Nephron progenitor cell (in vitro differentiated cells): ENCODE results near the gene DUOX2.
A peak's percentile ranks its signal among the peaks of the same experiment; 100 is the strongest.

ENCODE experiments used
- DNase-seq: peaks from one replicate; pipeline ENCODE4 v3.0.0; 2021
- H3K27ac Mint-ChIP-seq: 2 replicates; pipeline ENCODE4 v1.8.0; 2021; ENCODE audit warnings: mild to moderate bottlenecking, moderate library complexity, mixed read lengths
- H3K27me3 Mint-ChIP-seq: 2 replicates; pipeline ENCODE4 v1.8.0; 2021; ENCODE audit warnings: mild to moderate bottlenecking, low read depth, mixed read lengths; ENCODE audit not compliant: poor library complexity
- H3K36me3 Mint-ChIP-seq: 2 replicates; pipeline ENCODE4 v1.8.0; 2021; ENCODE audit warnings: low read depth, mixed read lengths
- H3K4me1 Mint-ChIP-seq: 2 replicates; pipeline ENCODE4 v1.8.0; 2021; ENCODE audit warnings: mixed read lengths
- H3K4me3 Mint-ChIP-seq: 2 replicates; pipeline ENCODE4 v1.8.0; 2021; ENCODE audit warnings: mild to moderate bottlenecking, moderate library complexity, mixed read lengths
- H3K9me3 Mint-ChIP-seq: 2 replicates; pipeline ENCODE4 v1.8.0; 2021; ENCODE audit warnings: mild to moderate bottlenecking, moderate library complexity, mixed read lengths
- TF ChIP-seq, protein P1 (sequence below): fragments of 200-600 bp; sonication (generic); IDR thresholded peaks from 2 replicates; pipeline ENCODE4 v1.5.0; 2021; ENCODE audit warnings: antibody characterized with exemption

DUOX2 gene

DNA sequence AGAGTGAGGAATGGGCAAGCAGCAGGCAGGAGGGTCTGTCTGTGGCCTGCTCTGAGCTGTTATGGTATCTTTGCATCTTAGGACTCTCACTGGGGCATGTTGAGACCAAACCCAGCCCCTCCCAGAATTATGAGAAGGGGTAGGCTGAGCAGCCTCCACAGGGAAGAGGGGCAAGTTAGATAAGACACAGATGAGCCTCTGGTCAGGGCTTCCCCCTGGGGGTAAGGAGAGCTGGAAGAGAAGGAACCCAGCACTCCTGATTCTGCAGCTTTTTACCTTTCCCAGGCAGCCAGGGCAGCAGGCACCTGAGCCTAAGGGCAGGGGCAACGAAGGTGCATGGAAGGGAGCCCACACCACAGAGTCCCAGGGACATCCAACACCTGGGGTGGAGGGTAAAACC is 35.1 kb upstream of the DUOX2 start:
- Mint-ChIP-seq H3K27me3 (peaks cover 32% of the 10 kb centered on the region), H3K36me3 (peaks cover 8% of the 10 kb centered on the region)

DNA sequence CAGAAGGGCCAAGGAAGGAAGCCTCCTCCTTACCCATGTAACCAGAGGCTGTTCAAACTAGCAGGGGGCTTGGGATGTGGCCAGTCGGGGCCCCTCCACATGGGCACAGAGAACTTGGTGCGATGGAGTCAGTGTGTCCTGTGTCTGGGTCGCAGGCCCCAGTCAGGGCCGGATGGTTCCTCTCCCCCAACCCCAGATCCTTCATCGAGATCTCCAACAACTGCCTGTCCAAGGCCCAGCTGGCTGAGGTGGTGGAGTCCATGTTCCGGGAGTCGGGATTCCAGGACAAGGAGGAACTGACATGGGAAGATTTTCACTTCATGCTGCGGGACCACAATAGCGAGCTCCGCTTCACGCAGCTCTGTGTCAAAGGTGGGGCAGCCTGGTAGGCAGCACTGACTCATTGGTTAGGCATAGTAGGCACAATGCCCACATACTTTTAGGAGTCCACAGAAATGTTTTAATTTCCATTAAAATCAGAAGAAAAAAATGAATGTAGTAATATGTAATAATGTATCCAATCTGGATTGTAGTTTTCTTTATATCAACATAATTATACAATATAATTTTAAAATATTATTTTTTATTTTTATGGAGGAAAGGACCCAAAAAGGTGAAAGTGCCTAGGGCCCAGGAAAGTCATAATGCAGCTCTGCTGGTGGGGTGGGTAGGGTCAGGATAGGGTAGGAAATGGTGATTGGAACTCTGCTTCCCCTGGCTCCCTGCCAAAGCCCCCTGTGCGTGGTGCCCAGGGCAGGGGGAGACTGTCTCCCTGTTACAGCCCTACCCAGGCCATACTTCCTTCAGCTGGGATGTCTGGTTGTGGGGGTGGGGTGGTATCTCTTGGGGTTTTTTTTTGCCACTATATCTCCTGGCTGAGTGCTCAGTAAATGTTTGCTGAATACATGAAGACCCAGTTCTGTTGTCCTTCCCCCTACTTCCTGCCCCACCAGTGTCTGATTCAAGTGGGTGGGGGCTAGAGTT is 34.4 kb upstream of the DUOX2 start:
- Mint-ChIP-seq H3K27ac (peak overlapping the region; percentile 79), H3K36me3 (peaks cover 8% of the 10 kb centered on the region)

More for the DNA sequence above, 35.1 kb upstream of the DUOX2 start:
- TF ChIP-seq, protein P1, sequence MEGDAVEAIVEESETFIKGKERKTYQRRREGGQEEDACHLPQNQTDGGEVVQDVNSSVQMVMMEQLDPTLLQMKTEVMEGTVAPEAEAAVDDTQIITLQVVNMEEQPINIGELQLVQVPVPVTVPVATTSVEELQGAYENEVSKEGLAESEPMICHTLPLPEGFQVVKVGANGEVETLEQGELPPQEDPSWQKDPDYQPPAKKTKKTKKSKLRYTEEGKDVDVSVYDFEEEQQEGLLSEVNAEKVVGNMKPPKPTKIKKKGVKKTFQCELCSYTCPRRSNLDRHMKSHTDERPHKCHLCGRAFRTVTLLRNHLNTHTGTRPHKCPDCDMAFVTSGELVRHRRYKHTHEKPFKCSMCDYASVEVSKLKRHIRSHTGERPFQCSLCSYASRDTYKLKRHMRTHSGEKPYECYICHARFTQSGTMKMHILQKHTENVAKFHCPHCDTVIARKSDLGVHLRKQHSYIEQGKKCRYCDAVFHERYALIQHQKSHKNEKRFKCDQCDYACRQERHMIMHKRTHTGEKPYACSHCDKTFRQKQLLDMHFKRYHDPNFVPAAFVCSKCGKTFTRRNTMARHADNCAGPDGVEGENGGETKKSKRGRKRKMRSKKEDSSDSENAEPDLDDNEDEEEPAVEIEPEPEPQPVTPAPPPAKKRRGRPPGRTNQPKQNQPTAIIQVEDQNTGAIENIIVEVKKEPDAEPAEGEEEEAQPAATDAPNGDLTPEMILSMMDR: no peak
- no peaks in the 10 kb centered on the region for H3K9me3 Mint-ChIP-seq
- DNase-seq: no peak
- H3K27ac Mint-ChIP-seq: no peak overlapping the region
- H3K4me1 Mint-ChIP-seq: peaks cover 9% of the 10 kb centered on the region
- H3K4me3 Mint-ChIP-seq: no peak overlapping the region

DNA sequence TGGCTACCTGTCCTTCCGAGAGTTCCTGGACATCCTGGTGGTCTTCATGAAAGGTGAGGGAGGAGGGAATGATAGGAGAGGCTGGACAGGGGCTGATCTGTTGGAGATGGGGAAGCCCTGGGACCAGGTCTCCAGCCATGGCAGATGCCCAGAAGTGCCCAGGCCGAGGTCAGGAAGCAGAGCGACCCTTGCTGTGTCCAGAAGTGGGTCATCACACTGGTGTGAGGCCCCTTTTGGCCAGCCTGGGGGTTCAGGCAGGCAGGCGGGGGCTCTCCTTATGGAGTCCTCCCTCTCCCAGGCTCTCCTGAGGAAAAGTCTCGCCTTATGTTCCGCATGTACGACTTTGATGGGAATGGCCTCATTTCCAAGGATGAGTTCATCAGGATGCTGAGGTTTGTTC is 33.6 kb upstream of the DUOX2 start:
- H3K27me3 Mint-ChIP-seq: peaks cover 33% of the 10 kb centered on the region
- H3K4me3 Mint-ChIP-seq: no peak overlapping the region
- peaks cover 7% of the 10 kb centered on the region for H3K36me3 Mint-ChIP-seq
- no peak for DNase-seq
- TF ChIP-seq, protein P1: no peak
- peak overlapping the region; percentile 79 for H3K27ac Mint-ChIP-seq
- peaks cover 9% of the 10 kb centered on the region for H3K4me1 Mint-ChIP-seq
- H3K9me3 Mint-ChIP-seq: no peaks in the 10 kb centered on the region

More for the DNA sequence above, 34.4 kb upstream of the DUOX2 start:
- Mint-ChIP-seq H3K9me3 (no peaks in the 10 kb centered on the region), H3K4me3 (no peak overlapping the region), H3K27me3 (peaks cover 32% of the 10 kb centered on the region), H3K4me1 (peaks cover 9% of the 10 kb centered on the region)
- no peak for DNase-seq
- TF ChIP-seq, protein P1: no peak

DNA sequence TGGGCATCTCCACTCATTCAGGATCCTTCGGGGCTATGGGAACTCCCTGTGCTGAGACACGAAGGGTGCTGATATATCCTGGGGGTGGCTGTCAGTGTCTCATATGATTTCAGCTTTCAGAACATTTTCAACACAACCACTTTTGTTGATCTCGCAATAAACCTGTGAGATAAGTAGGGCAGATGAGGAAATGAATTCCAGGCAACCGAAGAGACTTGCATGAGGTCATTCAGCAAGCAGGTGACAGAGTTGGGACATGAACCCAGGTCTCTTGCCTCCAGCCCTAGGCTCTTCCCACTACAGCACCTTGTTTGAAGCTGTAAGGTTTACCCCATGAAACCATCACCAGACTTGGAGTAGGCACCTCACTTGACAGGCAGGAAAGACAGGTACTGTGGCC is 32.4 kb upstream of the DUOX2 start:
- Mint-ChIP-seq H3K27me3 (peaks cover 41% of the 10 kb centered on the region), H3K27ac (no peak overlapping the region), H3K4me3 (no peak overlapping the region), H3K36me3 (no peaks in the 10 kb centered on the region), H3K4me1 (no peaks in the 10 kb centered on the region), H3K9me3 (no peaks in the 10 kb centered on the region)
- TF ChIP-seq, protein P1: no peak
- no peak for DNase-seq

DNA sequence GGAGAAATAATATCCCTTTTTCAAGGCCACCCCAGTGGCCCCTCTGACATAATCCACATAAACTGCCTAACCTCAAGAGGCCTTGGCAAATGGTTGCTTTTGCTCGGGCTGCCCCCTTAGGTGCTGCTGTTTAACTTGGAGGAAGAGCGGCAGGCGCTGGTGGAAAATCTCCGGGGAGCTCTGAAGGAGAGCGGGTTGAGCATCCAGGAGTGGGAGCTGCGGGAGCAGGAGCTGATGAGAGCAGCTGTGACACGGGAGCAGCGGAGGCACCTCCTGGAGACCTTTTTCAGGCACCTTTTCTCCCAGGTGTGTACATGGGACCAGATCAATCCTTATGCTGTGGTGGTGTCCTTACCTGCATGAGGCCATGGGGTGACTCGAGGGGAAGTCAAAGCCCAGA is 30.8 kb upstream of the DUOX2 start:
- Mint-ChIP-seq H3K27ac (no peak overlapping the region), H3K4me3 (no peak overlapping the region), H3K4me1 (no peaks in the 10 kb centered on the region), H3K27me3 (peaks cover 33% of the 10 kb centered on the region), H3K9me3 (no peaks in the 10 kb centered on the region), H3K36me3 (no peaks in the 10 kb centered on the region)
- TF ChIP-seq, protein P1: no peak
- DNase-seq: no peak
